Ovary (tissue), 9 donors: ENCODE data around the gene SERPINA5. TPM values are rescaled to one million over a fixed set of nuclear protein-coding genes. Genes with fewer than 3 reads are reported as not detected.

Experiments
- DNase-seq, 5 donors: peaks; one replicate each; pipeline ENCODE4 v3.0.0-alpha.2; 2019 to 2020
- H3K27ac ChIP-seq, 2 donors: fragments of 200-600 bp; one replicate each; pipeline versions ENCODE4 v1.5.1 to v1.8.0; 2019 to 2022
- H3K27me3 ChIP-seq: fragments of 200-600 bp; one replicate; pipeline ENCODE4 v1.8.0; 2022
- H3K36me3 ChIP-seq: fragments of 200-600 bp; sonication (generic); one replicate; pipeline ENCODE4 v1.5.1; 2019
- H3K4me1 ChIP-seq: one replicate; pipeline ENCODE4 v1.8.1; 2013; ENCODE audit warnings: mild to moderate bottlenecking, moderate library complexity; ENCODE audit not compliant: insufficient read depth
- H3K4me3 ChIP-seq: fragments of 200-600 bp; sonication (generic); one replicate; pipeline ENCODE4 v1.5.1; 2017
- H3K9me3 ChIP-seq, 2 donors: fragments of 200-600 bp in 1 of 2; sonication (generic) in 1 of 2; one replicate each; pipeline versions ENCODE4 v1.5.1 to v1.8.1; 2013 to 2019; ENCODE audit warnings: mild to moderate bottlenecking in 1 of 2, moderate library complexity in 1 of 2
- EP300 ChIP-seq: sonication (generic); formaldehyde crosslinking; IDR thresholded peaks from one replicate; pipeline ENCODE4 v1.6.1; 2017; ENCODE audit warnings: antibody characterized with exemption
- POLR2A ChIP-seq: fragments of 450-650 bp; IDR thresholded peaks from one replicate; pipeline ENCODE4 v1.6.1; 2017; ENCODE audit warnings: antibody characterized with exemption, mild to moderate bottlenecking, moderate library complexity
- WGBS, 3 donors: extraction: QIAGEN DNeasy Blood & Tissue Kit in 1 of 3; methylation state at CpG; one replicate each; pipeline versions ENCODE4 v1.1.5 to v1.1.7; 2013 to 2017; 5-methylcytosine and 5-hydroxymethylcytosine counted together
- intact Hi-C, 4 donors: fragments of 100-400 bp; cut with DNase I; formaldehyde crosslinking; loops; one replicate each; pipeline versions ENCODE4 v1.11.0 to v1.15.1; 2022 to 2023
- polyA plus RNA-seq, 2 donors: library from polyadenylated mRNA; stranded (reverse); fragments of 200-250 nt in 1 of 2; fragments of 350-450 nt in 1 of 2; fragmentation: Illumina TruSeq in 1 of 2; extraction: RNeasy Lipid Tissue Mini Kit (QIAGEN cat#74804) in 1 of 2; gene quantifications; one replicate each; pipeline ENCODE4 v1.2.3, GENCODE V29; 2013 to 2014
- total RNA-seq, 7 donors: library from RNA; depleted of rRNA in 2 of 7; stranded (reverse); fragments of >200 nt in 2 of 7; fragmentation: NEBNext Ultra II Directional in 3 of 7; extraction: Animal tissue kit (Norgen Biotek cat#: 25700) in 3 of 7; gene quantifications; one replicate each; pipeline versions ENCODE4 v1.1.0 to v1.2.4, GENCODE V29; 2016 to 2023
- TF ChIP-seq, protein P1 (sequence below), 3 donors: fragments of 450-650 bp in 2 of 3; fragments of 200-600 bp in 1 of 3; IDR thresholded peaks; one replicate each; pipeline versions ENCODE4 v1.5.1 to v1.8.0; 2016 to 2022; ENCODE audit warnings: antibody characterized with exemption in 3 of 3, mild to moderate bottlenecking in 1 of 3
- donor health status: DM: no; HTN: no; CAD: no; lungs with moderate emphysema.
- donor health status: DM: no; HTN: no; CAD: no.
- donor health status: Bipolar disorder and iron deficiency.
- donor health status: DM: yes; HTN: yes; CAD: no.
- donor health status: DM: no; HTN: no; CAD: no.
- donor health status: DM: yes; HTN: yes; CAD: no.

Gene SERPINA5
- total and polyA plus RNA-seq, 9 donors = 8.3 to 66.2 (median 23.8) TPM

DNA sequence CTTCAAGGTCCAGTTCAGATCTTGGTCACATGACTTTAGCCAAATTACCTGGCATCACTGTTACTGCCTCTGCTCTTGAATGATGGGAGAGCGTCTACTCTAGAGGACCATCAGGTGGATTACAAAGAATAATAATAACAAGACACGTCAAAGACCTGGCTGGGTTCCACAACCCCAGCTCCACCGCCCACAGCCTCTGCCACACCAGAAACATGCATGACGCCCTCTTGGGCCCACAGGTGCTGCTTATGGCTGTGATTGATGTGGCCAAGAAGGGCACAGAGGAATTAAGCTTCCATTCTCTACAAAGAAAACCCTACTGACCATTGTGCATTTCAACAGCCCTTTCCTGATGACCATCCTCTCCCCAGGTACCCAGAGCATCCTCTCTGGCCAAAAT, 49.2 kb downstream of the SERPINA5 start:
- H3K27ac ChIP-seq = no peak overlapping the region
- no peak overlapping the region for H3K4me3 ChIP-seq
- no peak for DNase-seq
- no peaks in the 10 kb centered on the region for H3K27me3 ChIP-seq
- H3K36me3 ChIP-seq = no peaks in the 10 kb centered on the region
- H3K9me3 ChIP-seq = no peaks in the 10 kb centered on the region
- TF ChIP-seq, protein P1, sequence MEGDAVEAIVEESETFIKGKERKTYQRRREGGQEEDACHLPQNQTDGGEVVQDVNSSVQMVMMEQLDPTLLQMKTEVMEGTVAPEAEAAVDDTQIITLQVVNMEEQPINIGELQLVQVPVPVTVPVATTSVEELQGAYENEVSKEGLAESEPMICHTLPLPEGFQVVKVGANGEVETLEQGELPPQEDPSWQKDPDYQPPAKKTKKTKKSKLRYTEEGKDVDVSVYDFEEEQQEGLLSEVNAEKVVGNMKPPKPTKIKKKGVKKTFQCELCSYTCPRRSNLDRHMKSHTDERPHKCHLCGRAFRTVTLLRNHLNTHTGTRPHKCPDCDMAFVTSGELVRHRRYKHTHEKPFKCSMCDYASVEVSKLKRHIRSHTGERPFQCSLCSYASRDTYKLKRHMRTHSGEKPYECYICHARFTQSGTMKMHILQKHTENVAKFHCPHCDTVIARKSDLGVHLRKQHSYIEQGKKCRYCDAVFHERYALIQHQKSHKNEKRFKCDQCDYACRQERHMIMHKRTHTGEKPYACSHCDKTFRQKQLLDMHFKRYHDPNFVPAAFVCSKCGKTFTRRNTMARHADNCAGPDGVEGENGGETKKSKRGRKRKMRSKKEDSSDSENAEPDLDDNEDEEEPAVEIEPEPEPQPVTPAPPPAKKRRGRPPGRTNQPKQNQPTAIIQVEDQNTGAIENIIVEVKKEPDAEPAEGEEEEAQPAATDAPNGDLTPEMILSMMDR (IDR thresholded peaks at IDR 0.05) = no peak
- no peak for TF ChIP-seq EP300
- no peak for TF ChIP-seq POLR2A
- no peaks in the 10 kb centered on the region for H3K4me1 ChIP-seq
- intact Hi-C loops = no loop called here
- WGBS, 3 donors = 80 to 88% (median 84%) methylated on average over 4 of the region's 4 CpGs

DNA sequence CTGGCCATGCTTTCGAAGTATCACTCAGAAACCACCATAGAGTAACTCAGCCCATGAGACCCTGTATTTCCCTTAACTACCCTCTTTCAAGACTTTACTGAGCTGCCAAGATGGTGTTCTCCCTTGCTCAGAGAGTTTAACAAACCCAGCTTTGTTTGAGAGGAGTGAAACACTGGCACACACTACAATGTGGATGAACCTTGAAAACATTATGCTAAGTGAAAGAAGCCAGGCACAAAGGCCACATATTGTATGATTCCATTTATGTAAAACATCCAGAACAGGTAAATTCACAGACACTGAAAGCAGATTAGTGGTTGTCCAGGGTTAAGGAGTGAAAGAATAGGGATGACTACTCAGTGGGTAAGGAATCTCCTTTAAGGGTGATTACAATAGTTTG, 49.8 kb downstream of the SERPINA5 start:
- no peak for TF ChIP-seq POLR2A
- TF ChIP-seq EP300 = no peak
- TF ChIP-seq, protein P1 (IDR thresholded peaks at IDR 0.05) = no peak

DNA sequence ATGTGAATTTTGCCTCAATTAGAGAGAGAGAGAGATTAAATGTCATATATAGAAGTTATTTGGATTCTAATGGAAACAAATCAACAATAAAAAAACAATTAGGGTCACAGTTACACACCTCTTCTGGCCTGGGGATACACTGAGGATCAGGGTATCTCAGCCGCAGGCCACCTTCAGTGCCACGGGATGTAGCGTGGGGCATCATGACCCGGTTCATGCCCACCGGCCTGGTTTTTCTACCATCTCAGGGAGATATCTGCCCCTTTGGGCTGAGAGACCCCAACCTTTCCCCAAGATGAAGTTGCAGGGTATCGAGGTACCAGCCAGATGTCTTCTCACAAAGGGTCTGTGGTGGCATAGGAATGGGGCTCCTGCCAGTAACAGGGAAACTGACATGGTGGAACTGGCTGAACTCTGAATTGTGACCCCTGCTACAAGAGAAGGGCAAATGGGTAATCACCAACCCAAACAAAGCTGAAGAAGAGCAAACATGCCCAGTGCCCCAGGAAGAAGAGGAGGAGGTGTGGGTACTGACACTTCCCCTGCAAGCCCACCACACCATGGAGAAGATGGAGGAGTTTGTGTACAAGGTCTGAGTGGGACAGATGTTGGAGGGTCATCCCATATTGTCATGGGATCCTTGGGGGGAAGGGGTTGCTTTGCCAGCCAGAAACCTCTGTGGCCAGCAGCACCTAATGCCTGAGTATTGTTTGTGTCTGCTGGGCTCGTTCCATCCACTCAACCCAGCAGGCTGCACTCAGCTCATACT, 50.5 kb downstream of the SERPINA5 start:
- no peak overlapping the region for H3K27ac ChIP-seq
- DNase-seq = no peak
- TF ChIP-seq, protein P1 (IDR thresholded peaks at IDR 0.05) = no peak
- TF ChIP-seq POLR2A (no peak), EP300 (no peak)
- no peaks in the 10 kb centered on the region for H3K36me3 ChIP-seq
- H3K4me1 ChIP-seq = no peaks in the 10 kb centered on the region
- no peak overlapping the region for H3K4me3 ChIP-seq
- intact Hi-C loops = no loop called here
- no peaks in the 10 kb centered on the region for H3K9me3 ChIP-seq
- WGBS, 3 donors = 88 to 91% (median 90%) methylated on average over 7 of the region's 7 CpGs
- no peaks in the 10 kb centered on the region for H3K27me3 ChIP-seq

More for the DNA sequence above, 49.8 kb downstream of the SERPINA5 start:
- no peak overlapping the region for H3K27ac ChIP-seq
- H3K4me3 ChIP-seq = no peak overlapping the region
- no peaks in the 10 kb centered on the region for H3K27me3 ChIP-seq
- WGBS, 3 donors = 94 to 100% (median 98%) methylated on average over 1 of the region's 1 CpG
- no peaks in the 10 kb centered on the region for H3K9me3 ChIP-seq
- no peaks in the 10 kb centered on the region for H3K36me3 ChIP-seq
- H3K4me1 ChIP-seq = no peaks in the 10 kb centered on the region
- DNase-seq = no peak
- intact Hi-C loops = no loop called here

DNA sequence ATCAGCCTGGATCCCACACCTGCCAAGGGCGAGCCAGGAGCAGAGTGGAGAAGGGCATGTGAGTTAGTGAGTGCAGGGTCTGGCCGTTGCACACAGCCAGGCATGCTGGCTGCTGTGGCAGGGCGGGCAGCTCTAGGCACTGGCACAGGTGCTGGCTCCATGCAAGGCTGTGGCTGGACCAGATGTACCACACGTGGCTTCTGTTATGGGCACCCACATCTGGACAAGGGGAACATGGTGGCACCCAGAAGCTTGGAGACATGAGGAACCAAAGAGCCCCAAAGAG, 51.0 kb downstream of the SERPINA5 start:
- no peak for DNase-seq
- 81 to 88% (median 81%) methylated on average over 4 of the region's 4 CpGs for WGBS, 3 donors
- H3K4me1 ChIP-seq = no peaks in the 10 kb centered on the region
- TF ChIP-seq POLR2A (no peak), EP300 (no peak)
- TF ChIP-seq, protein P1 (IDR thresholded peaks at IDR 0.05) = no peak
- no peak overlapping the region for H3K27ac ChIP-seq
- H3K27me3 ChIP-seq = no peaks in the 10 kb centered on the region
- H3K9me3 ChIP-seq = no peaks in the 10 kb centered on the region
- H3K36me3 ChIP-seq = no peaks in the 10 kb centered on the region
- intact Hi-C loops = no loop called here
- H3K4me3 ChIP-seq = no peak overlapping the region
